Measurements from ENCODE around the gene SYNGAP1. TPM values are rescaled to one million over a fixed set of nuclear protein-coding genes. Genes with fewer than 3 reads are reported as not detected.

The SYNGAP1 gene
- total RNA-seq, 1 experiment from 2014 or later: 18.8 TPM

DNA sequence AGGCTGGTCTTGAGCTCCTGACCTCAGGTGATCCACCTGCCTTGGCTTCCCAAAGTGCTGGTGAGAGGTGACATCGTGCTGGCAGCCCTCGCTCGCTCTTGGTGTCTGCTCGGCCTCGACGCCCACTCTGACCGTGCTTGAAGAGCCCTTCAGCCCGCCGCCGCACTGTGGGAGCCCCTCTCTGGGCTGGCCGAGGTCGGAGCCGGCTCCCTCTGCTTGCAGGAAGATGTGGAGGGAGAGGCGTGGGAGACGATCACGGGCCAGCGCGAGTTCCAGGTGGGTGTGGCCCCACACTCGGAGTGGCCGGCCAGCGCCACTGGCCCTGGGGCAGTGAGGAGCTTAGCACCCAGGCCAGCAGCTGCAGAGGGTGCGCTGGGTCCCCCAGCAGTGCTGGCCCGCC lies 82.6 kb downstream of the SYNGAP1 start:
- Mint-ChIP-seq H3K9me3 (ENCODE audit: low read depth, unreplicated experiment) (peaks cover 3% of the 10 kb centered on the region), H3K4me1 (ENCODE audit: low read depth, unreplicated experiment) (peaks cover 12% of the 10 kb centered on the region), H3K4me3 (ENCODE audit: low read depth, unreplicated experiment) (no peak overlapping the region), H3K27me3 (ENCODE audit: unreplicated experiment) (peaks cover 16% of the 10 kb centered on the region), H3K36me3 (ENCODE audit: insufficient read depth, unreplicated experiment) (no peaks in the 10 kb centered on the region), H3K27ac (ENCODE audit: unreplicated experiment) (no peak overlapping the region)
- no peak for DNase-seq
- BruUV-seq (replicated peaks): no TSS peak
- TF ChIP-seq, protein P1, sequence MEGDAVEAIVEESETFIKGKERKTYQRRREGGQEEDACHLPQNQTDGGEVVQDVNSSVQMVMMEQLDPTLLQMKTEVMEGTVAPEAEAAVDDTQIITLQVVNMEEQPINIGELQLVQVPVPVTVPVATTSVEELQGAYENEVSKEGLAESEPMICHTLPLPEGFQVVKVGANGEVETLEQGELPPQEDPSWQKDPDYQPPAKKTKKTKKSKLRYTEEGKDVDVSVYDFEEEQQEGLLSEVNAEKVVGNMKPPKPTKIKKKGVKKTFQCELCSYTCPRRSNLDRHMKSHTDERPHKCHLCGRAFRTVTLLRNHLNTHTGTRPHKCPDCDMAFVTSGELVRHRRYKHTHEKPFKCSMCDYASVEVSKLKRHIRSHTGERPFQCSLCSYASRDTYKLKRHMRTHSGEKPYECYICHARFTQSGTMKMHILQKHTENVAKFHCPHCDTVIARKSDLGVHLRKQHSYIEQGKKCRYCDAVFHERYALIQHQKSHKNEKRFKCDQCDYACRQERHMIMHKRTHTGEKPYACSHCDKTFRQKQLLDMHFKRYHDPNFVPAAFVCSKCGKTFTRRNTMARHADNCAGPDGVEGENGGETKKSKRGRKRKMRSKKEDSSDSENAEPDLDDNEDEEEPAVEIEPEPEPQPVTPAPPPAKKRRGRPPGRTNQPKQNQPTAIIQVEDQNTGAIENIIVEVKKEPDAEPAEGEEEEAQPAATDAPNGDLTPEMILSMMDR (IDR thresholded peaks at IDR 0.05; ENCODE audit: unreplicated experiment): no peak
- CTCF ChIA-PET: no interaction called here
- intact Hi-C loops (cut with micrococcal nuclease; ENCODE audit: unreplicated experiment): no loop called here

DNA sequence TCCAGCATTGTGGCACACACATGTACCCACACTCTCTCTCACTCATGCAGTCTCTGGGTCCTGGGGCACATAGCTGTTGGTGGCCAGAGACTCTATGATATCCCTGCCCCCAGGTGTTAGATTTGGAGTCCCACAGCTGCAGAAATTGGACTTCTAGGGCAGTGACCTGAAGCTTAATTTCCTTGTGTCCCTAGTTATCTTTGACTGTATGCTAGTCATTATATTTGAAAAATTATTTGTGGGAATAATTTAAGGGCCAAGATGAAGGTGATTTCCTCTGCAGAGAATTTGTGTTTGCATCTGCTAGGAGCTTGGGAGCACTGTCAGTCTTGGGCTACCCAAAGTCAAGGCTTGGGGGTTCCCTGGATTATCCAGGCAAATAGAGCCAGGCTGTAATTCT lies 84.6 kb downstream of the SYNGAP1 start:
- TF ChIP-seq, protein P1 (IDR thresholded peaks at IDR 0.05; ENCODE audit: unreplicated experiment): no peak
- no peak overlapping the region for H3K4me3 Mint-ChIP-seq (ENCODE audit: low read depth, unreplicated experiment)
- no peaks in the 10 kb centered on the region for H3K36me3 Mint-ChIP-seq (ENCODE audit: insufficient read depth, unreplicated experiment)
- no peak for DNase-seq
- CTCF ChIA-PET: interaction anchor here (0.7 kb wide), 1 partner anchor 74 kb away, joined by 3 read pairs; no protein-coding TSS in a partner anchor
- intact Hi-C loops (cut with micrococcal nuclease; ENCODE audit: unreplicated experiment): no loop called here
- no peak overlapping the region for H3K27ac Mint-ChIP-seq (ENCODE audit: unreplicated experiment)
- BruUV-seq (replicated peaks): no TSS peak
- H3K4me1 Mint-ChIP-seq (ENCODE audit: low read depth, unreplicated experiment): peaks cover 12% of the 10 kb centered on the region
- H3K9me3 Mint-ChIP-seq (ENCODE audit: low read depth, unreplicated experiment): peaks cover 2% of the 10 kb centered on the region
- H3K27me3 Mint-ChIP-seq (ENCODE audit: unreplicated experiment): peaks cover 8% of the 10 kb centered on the region

Small RNAs within 50 kb of the gene (microRNA-seq; reads per million reads assigned to microRNA genes)
- gene MIR5004: not detected

Other genes starting within 250 kb of the SYNGAP1 start
- 1.8 TPM in 2 replicates for gene COL11A2, start 227.6 kb upstream of the SYNGAP1 start, total RNA-seq (2022)
- 78.2 and 78.3 TPM in 2 replicates for gene RXRB, start 219.4 kb upstream of the SYNGAP1 start, total RNA-seq (2022)
- 188 and 201 TPM in 2 replicates for gene SLC39A7, start 219.2 kb upstream of the SYNGAP1 start, total RNA-seq (2022)
- gene HSD17B8, start 215.4 kb upstream of the SYNGAP1 start, total RNA-seq (2022): 40.4 and 41.7 TPM in 2 replicates
- 53.9 and 58.9 TPM in 2 replicates for gene RING1, start 211.6 kb upstream of the SYNGAP1 start, total RNA-seq (2022)
- gene VPS52, start 148.2 kb upstream of the SYNGAP1 start, total RNA-seq (2022): 99.7 and 104 TPM in 2 replicates
- 2,667 and 2,688 TPM in 2 replicates for gene RPS18, start 148.0 kb upstream of the SYNGAP1 start, total RNA-seq (2022)
- gene B3GALT4, start 142.9 kb upstream of the SYNGAP1 start, total RNA-seq (2022): 18.2 and 21.6 TPM in 2 replicates
- 124 and 125 TPM in 2 replicates for gene WDR46, start 130.8 kb upstream of the SYNGAP1 start, total RNA-seq (2022)
- gene PFDN6, start 130.5 kb upstream of the SYNGAP1 start, total RNA-seq (2022): 141 and 168 TPM in 2 replicates
- 138 and 154 TPM in 2 replicates for gene RGL2, start 121.1 kb upstream of the SYNGAP1 start, total RNA-seq (2022)
- gene TAPBP, start 106.0 kb upstream of the SYNGAP1 start, total RNA-seq (2022): 443 and 488 TPM in 2 replicates
- gene ZBTB22, start 102.3 kb upstream of the SYNGAP1 start, total RNA-seq (2022): 22.6 and 26.4 TPM in 2 replicates
- gene DAXX, start 97.1 kb upstream of the SYNGAP1 start, total RNA-seq (2022): 86.3 and 86.6 TPM in 2 replicates
- 105 and 140 TPM in 2 replicates for gene KIFC1, start 28.2 kb upstream of the SYNGAP1 start, total RNA-seq (2022)
- 62.4 and 68.3 TPM in 2 replicates for gene PHF1, start 9.1 kb upstream of the SYNGAP1 start, total RNA-seq (2022)
- 170 and 172 TPM in 2 replicates for gene CUTA, start 2.0 kb upstream of the SYNGAP1 start, total RNA-seq (2022)
- gene ZBTB9, start 34.5 kb downstream of the SYNGAP1 start, total RNA-seq (2022): 18.1 and 20.0 TPM in 2 replicates
- gene BAK1, start 160.2 kb downstream of the SYNGAP1 start, total RNA-seq (2022): 31.6 and 44.1 TPM in 2 replicates
- gene ITPR3, start 201.3 kb downstream of the SYNGAP1 start, total RNA-seq (2022): 136 and 143 TPM in 2 replicates